Hepatocyte (in vitro differentiated cells): ENCODE data around the gene PRLH.

ENCODE experiments used
- CTCF ChIP-seq: fragments of 200-600 bp; sonication (generic); IDR thresholded peaks from 2 replicates; pipeline ENCODE4 v1.5.1; 2016; ENCODE audit warnings: antibody characterized with exemption, mild to moderate bottlenecking; ENCODE audit not compliant: poor library complexity
- EZH2 ChIP-seq: fragments of 200-600 bp; sonication (generic); IDR thresholded peaks from 2 replicates; pipeline ENCODE4 v1.6.1; 2016; ENCODE audit warnings: antibody characterized with exemption, mild to moderate bottlenecking, borderline replicate concordance
- EZH2phosphoT487 ChIP-seq: fragments of 200-600 bp; sonication (generic); IDR thresholded peaks from one replicate; pipeline ENCODE4 v1.6.1; 2018; ENCODE audit warnings: antibody characterized with exemption, mild to moderate bottlenecking, low read depth, moderate library complexity; ENCODE audit not compliant: unreplicated experiment, severe bottlenecking

- TF ChIP-seq CTCF, result no peak
- no peak for TF ChIP-seq EZH2phosphoT487
- TF ChIP-seq EZH2, result no peak
Measured at GRCh38 chr2:237546876-237547395, 19.4 kb upstream of the PRLH start.
